OCI-LY1 (cell line): ENCODE results near the gene PDXP.

Experiments
- H2AFZ ChIP-seq: fragments of 200-600 bp; sonication (generic), shearing (Covaris generic); 2 replicates; pipeline ENCODE4 v1.6.0; 2014; ENCODE audit warnings: antibody characterized with exemption, mild to moderate bottlenecking, low read length
- H3F3A ChIP-seq: fragments of 200-600 bp; sonication (generic), shearing (Covaris generic); 2 replicates; pipeline ENCODE4 v1.6.0; 2014; ENCODE audit warnings: mild to moderate bottlenecking, antibody characterized with exemption, low read length, moderate library complexity; ENCODE audit not compliant: insufficient read depth
- H3K27ac ChIP-seq: fragments of 200-600 bp; sonication (generic); 2 replicates; pipeline ENCODE4 v1.5.1; 2014; ENCODE audit warnings: low read length, mixed run types, mild to moderate bottlenecking, low read depth; ENCODE audit not compliant: poor library complexity, severe bottlenecking
- H3K27me3 ChIP-seq: fragments of 200-600 bp; sonication (generic); 2 replicates; pipeline ENCODE4 v1.6.0; 2014; ENCODE audit warnings: antibody characterized with exemption, mild to moderate bottlenecking, low read length, moderate library complexity; ENCODE audit not compliant: insufficient read depth
- H3K36me3 ChIP-seq: fragments of 200-600 bp; sonication (generic); 2 replicates; pipeline ENCODE4 v1.6.1; 2014; ENCODE audit warnings: mild to moderate bottlenecking, antibody characterized with exemption, low read length, moderate library complexity, mixed read lengths; ENCODE audit not compliant: insufficient read depth
- H3K4me1 ChIP-seq: fragments of 200-600 bp; sonication (generic); 2 replicates; pipeline ENCODE4 v1.5.1; 2014; ENCODE audit warnings: mild to moderate bottlenecking, low read length, moderate library complexity; ENCODE audit not compliant: insufficient read depth, severe bottlenecking
- H3K4me2 ChIP-seq: fragments of 200-600 bp; sonication (generic), shearing (Covaris generic); 2 replicates; pipeline ENCODE4 v1.6.1; 2014; ENCODE audit warnings: low read length
- H3K4me3 ChIP-seq: fragments of 200-600 bp; sonication (generic); 2 replicates; pipeline ENCODE4 v1.5.1; 2014; ENCODE audit warnings: low read length, low read depth, mild to moderate bottlenecking, mixed read lengths; ENCODE audit not compliant: poor library complexity, severe bottlenecking
- H3K79me2 ChIP-seq: fragments of 200-600 bp; shearing (Covaris generic); 2 replicates; pipeline ENCODE4 v1.6.1; 2016; ENCODE audit warnings: mixed run types, low read length, mixed read lengths; ENCODE audit not compliant: insufficient read depth
- H3K9ac ChIP-seq: fragments of 200-600 bp; sonication (generic), shearing (Covaris generic); 2 replicates; pipeline ENCODE4 v1.6.1; 2014; ENCODE audit warnings: mild to moderate bottlenecking, low read length, mixed read lengths
- H3K9me2 ChIP-seq: fragments of 200-600 bp; sonication (generic), shearing (Covaris generic); 2 replicates; pipeline ENCODE4 v1.6.1; 2014; ENCODE audit warnings: low read depth, mild to moderate bottlenecking, low read length, mixed read lengths
- H3K9me3 ChIP-seq: fragments of 200-600 bp; shearing (Covaris generic); 2 replicates; pipeline ENCODE4 v1.6.1; 2014; ENCODE audit warnings: low read length, mixed read lengths
- H4K20me1 ChIP-seq: fragments of 200-600 bp; sonication (generic), shearing (Covaris generic); 2 replicates; pipeline ENCODE4 v1.6.0; 2016; ENCODE audit warnings: mild to moderate bottlenecking, low read length; ENCODE audit not compliant: insufficient read depth
- CTCF ChIP-seq: fragments of 200-600 bp; sonication (generic), shearing (Covaris generic); IDR thresholded peaks from 2 replicates; pipeline ENCODE4 v1.5.1; 2017; ENCODE audit warnings: mild to moderate bottlenecking, antibody characterized with exemption, low read length, moderate library complexity, mixed read lengths
- EZH2 ChIP-seq: fragments of 200-600 bp; sonication (generic), shearing (Covaris generic); IDR thresholded peaks from 2 replicates; pipeline ENCODE4 v1.8.0; 2017; ENCODE audit warnings: borderline replicate concordance, mixed run types, mild to moderate bottlenecking, antibody characterized with exemption, low read length, moderate library complexity, mixed read lengths

Gene PDXP

GRCh38 chr22:37703906-37704305 is 45.4 kb downstream of the PDXP start:
- Histone ChIP-seq H3K9me2 (no peaks in the 10 kb centered on the region), H3K9ac (no peak overlapping the region), H4K20me1 (no peaks in the 10 kb centered on the region), H3F3A (no peaks in the 10 kb centered on the region), H3K36me3 (no peaks in the 10 kb centered on the region), H2AFZ (no peak overlapping the region), H3K4me2 (no peak overlapping the region), H3K9me3 (no peaks in the 10 kb centered on the region), H3K27me3 (no peaks in the 10 kb centered on the region), H3K27ac (no peak overlapping the region), H3K79me2 (no peaks in the 10 kb centered on the region), H3K4me3 (no peak overlapping the region), H3K4me1 (peaks cover 14% of the 10 kb centered on the region)
- TF ChIP-seq EZH2: no peak
- TF ChIP-seq CTCF: no peak

GRCh38 chr22:37704645-37705044 is 46.1 kb downstream of the PDXP start:
- H3K9me3 ChIP-seq: no peaks in the 10 kb centered on the region
- H3K9me2 ChIP-seq: no peaks in the 10 kb centered on the region
- TF ChIP-seq EZH2: no peak
- TF ChIP-seq CTCF: no peak
- no peak overlapping the region for H2AFZ ChIP-seq
- no peak overlapping the region for H3K4me3 ChIP-seq
- H3K27ac ChIP-seq: no peak overlapping the region
- peaks cover 15% of the 10 kb centered on the region for H3K4me1 ChIP-seq
- no peaks in the 10 kb centered on the region for H3K27me3 ChIP-seq
- H3K4me2 ChIP-seq: no peak overlapping the region
- H3K36me3 ChIP-seq: no peaks in the 10 kb centered on the region
- no peaks in the 10 kb centered on the region for H3F3A ChIP-seq
- H4K20me1 ChIP-seq: no peaks in the 10 kb centered on the region
- H3K79me2 ChIP-seq: no peaks in the 10 kb centered on the region
- no peak overlapping the region for H3K9ac ChIP-seq

- no peaks in the 10 kb centered on the region for H3K79me2 ChIP-seq
Observed at GRCh38 chr22:37705205-37705604, 46.7 kb downstream of the PDXP start.

More at GRCh38 chr22:37705205-37705604, 46.7 kb downstream of the PDXP start:
- Histone ChIP-seq H3K27me3 (no peaks in the 10 kb centered on the region), H2AFZ (no peak overlapping the region), H3K9me3 (no peaks in the 10 kb centered on the region), H3F3A (no peaks in the 10 kb centered on the region), H3K4me2 (no peak overlapping the region), H3K4me3 (no peak overlapping the region), H3K27ac (no peak overlapping the region), H3K9me2 (no peaks in the 10 kb centered on the region), H3K9ac (no peak overlapping the region), H4K20me1 (no peaks in the 10 kb centered on the region), H3K4me1 (peaks cover 15% of the 10 kb centered on the region), H3K36me3 (no peaks in the 10 kb centered on the region)
- TF ChIP-seq CTCF: no peak
